Activated naive CD8-positive, alpha-beta T cell treated with anti-CD3 and anti-CD28 coated beads, Interleukin-2, amount 50 U/mL, for 16 hours (primary cell): ENCODE measurements around the gene SH2B3.
A peak's percentile ranks its signal among the peaks of the same experiment; 100 is the strongest.
"Not testable (repeated sequence)": the region's sequence is repeated elsewhere in the genome, so short reads cannot be mapped to it uniquely, and the experiment has no call there.

Experiments
- DNase-seq: peaks from one replicate; pipeline ENCODE4 v3.0.0-alpha.2; 2020; ENCODE audit warnings: low read depth, low spot score

SH2B3 gene

DNA sequence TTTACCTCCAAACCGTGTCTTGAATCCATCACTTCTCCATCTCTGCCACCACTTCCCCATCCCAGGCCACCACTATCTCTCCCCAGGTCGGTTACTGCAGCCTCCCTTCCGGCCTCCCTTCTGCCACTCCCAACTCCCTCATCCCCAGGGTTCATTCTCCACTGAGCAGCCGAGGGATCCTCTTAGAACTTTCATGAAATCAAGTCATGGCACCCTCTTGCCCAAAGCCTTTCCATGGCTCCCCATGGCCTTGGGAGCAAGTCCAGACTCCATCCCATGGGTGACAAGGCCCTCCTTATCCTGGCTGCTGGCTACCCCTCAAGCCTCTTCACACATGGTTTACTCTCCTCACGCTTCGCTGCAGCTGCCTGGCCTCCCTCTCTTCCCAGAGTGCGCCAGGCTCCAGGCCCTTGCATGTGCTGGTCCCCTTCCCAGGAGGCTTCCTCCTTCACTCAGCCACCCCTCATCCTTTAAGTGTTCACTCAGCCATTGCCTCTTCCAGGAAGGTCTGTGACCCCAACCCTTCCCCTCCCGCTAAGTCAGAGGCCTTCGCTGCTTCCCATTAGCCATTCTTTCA lies 17.9 kb upstream of the SH2B3 start:
- DNase-seq = no peak

DNA sequence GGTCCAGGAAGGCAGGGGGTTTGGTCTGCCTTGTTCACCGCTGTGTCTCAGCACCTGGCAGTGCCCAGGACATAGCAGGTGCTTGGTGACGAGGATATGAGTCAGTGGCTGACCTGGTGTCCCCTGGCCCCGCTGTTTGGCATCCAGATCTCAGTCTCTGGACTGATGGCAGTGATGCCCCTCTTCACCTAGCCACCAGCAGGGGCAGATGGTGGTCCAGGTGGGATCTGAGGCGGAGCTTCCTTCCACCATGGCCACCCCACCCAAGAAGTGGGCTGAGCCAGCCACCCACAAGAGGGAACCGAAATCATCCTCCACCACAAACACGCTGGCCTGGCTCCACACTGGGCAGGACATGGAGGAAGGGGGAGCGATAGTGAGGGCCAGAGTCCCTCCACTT lies 16.1 kb upstream of the SH2B3 start:
- DNase-seq = no peak

DNA sequence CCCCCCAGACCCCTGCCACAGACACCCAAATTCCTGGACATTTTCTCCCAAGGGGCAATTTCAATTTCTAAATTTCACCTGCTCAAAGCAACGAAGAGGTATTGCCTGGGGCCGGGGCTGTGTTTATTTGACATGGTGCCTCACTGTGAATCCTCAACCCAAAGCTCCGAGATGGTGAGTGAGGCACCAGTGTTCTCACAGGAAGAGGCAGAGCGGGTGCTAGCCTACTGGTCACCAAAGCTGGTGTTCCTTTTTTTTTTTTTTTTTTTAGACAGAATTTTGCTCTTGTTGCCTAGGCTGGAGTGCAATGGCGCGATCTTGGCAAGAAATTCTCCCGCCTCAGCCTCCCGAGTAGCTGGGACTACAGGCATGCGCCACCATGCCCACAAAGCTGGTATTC lies 14.8 kb upstream of the SH2B3 start:
- no peak for DNase-seq

DNA sequence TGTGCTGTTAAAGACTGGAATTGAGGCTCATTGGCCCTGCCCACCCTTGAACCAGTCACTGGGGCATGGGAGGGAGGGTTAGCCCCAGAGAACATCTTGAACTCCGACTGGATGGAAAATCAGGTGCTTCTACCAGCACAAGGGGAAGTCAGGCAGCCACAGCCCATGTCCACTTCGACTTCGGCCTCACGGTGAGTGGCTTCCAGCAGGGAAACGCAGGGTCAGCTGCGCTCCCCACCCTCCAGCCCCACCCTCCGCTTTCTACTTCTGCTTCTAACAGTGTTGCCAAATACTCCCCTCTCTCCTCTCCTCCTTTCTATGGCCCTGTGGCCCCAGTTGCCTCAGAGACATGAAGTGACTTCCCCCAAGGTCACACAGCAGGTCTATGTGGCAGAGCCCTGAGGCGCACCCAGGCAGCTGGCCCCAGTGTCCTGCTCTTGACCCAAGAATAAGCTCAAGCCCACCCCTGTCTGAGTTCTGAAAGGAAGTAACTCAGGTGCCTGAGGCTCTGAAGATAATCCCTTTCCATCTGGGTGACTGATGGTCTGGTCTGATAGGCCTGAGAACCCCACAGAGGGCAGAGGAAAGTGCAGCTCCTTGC lies 11.9 kb upstream of the SH2B3 start:
- DNase-seq = no peak

DNA sequence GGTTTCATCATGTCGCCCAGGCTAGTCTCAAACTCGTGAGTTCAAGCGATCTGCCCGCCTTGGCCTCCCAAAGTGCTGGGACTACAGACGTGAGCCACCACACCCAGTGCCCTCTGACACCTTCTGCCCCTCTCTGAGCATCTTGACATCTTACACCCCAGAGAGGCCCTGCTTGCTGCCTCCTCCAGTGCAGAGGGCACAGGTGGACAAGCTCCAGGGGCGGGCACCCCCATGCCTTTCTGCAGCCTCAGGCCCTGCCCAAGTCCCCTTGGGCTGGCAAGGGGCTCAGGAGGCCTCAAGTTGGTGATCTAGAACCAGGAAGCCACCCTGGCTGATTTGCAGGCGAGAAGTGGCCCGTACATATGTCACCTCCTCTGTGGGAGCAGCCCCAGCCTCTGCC lies 11.2 kb upstream of the SH2B3 start:
- DNase-seq = no peak

DNA sequence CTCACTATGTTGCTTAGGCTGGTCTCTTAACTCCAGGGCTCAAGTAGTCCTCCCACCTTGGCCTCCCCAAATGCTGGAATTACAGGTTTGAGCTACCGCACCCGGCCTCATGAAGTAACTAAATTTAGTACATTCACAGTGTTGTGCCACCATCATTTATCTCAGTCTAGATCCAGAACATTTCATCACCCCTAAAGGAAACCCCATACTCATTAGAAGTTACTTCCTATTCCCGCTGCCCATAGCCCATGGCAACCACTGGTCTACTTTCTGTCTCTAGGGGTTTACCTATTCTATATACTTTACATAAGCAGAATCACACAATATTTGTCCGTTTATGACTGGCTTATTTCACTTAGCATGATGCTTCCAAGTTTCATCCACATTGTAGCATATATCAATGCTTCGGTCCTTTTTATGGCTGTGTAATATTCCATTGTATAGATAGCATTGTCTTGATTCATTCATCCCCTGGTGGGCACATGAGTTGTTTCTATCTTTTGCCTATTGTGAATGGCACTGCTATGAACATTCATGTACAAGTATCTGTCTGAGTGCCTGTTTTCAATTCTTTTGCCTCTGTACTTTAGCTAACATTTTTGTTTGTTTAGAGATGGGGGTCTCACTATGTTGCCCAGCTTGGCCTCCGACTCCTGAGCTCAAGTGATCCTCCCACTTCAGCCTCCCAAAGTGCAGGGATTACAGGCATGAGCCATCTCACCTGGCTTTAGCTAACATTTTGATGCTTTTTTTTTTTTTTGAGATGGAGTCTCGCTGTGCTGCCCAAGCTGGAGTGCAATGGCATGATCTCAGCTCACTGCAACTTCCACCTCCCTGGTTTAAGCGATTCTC lies 10.2 kb upstream of the SH2B3 start:
- no peak for DNase-seq

DNA sequence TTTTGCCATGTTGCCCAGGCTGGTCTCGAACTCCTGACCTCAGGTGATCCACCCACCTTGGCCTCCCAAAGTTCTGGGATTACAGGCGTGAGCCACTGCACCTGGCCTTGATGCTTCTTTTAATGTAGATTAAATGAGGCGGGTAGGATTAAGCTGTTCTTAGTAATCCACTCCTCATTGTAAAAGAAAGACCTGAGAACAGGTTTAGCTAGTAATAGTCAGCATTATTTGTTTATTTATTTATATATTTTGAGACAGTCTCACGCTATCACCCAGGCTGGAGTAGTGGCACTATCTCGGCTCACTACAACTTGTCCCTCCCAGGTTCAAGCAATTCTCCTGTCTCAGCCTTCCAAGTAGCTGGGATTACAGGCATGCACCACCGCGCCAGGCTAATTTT lies 9.5 kb upstream of the SH2B3 start:
- not testable (repeated sequence) for DNase-seq

DNA sequence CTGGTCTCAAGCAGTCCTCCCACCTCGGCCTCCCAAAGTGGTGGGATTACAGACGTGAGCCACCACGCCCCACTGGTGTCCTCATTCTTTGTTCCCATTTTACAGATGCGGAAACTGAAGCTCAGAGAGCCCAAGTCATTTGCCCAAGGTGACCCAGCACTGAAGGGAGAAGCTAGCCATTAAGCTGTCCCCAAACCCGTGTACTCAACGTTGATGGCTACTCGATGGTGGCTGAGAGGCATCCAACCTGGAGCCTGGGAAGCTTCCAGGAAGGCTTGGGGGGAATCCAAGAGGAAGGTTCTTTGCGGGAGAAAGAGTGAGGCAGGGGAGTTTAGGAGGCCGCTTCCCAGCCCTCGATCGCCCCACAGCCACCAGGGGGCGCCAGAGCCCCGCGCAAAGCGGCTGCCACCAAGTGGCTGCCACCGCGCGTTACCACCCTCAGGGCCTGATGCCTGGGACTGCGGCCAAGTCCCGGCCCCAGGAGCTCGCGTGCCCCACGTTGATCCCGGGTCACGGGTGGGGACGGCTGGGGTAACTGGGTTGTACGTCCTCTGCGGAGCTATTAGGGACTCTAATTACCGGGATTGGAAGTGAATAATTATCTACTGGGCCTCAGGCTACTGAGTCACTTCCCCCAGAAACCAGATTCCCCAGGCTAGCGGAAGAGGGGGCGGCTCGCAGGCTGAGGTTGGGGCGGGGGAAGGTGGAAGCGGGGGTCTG lies 8.8 kb upstream of the SH2B3 start:
- peak; percentile 70 for DNase-seq

DNA sequence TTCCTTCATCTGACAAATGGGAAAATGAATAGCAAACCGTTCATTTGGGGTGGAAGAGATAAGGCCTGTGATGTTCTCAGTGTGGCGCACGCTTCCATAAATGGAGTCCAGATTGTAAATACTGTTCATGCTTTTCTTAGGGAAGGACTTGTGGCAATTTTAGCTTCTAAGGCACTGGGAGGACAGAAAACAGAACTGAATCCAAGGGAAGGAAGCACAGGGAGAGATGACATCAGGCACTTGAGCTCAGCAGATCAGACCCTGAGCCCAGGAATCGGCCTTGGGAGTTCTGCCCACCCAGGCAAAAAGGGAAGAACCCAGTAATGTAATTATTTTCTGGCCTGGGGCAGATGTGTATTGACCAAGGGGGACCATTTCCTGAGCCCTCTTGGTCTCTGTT lies 7.2 kb upstream of the SH2B3 start:
- no peak for DNase-seq

DNA sequence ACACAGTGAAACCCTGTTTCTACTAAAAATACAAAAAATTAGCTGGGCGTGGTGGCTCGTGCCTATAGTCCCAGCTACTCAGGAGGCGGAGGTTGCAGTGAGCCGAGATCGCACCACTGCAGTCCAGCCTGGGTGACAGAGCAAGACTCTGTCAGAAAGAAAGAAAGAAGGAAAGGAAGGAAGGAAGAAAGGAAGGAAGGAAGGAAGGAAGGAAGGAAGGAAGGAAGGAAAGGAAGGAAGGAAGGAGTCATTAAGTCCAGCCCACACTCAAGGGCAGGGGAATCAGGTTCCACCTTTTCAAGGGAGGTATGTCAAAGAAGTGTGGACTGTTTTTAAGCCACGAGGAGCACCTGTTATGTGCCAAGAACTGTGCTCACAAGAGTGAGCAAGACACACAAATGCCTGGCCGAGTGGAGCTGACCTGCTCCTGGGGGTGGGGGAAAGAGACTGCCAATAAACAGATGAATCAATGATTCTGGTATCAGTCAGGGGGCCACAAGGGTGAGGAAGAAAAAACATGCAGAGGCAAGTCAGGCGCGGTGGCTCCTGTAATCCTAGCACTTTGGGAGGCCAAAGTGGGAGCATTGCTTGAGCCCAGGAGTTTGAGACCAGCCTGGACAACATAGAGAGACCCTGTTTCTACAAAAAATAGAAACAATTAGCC lies 5.8 kb upstream of the SH2B3 start:
- DNase-seq = not testable (repeated sequence)

DNA sequence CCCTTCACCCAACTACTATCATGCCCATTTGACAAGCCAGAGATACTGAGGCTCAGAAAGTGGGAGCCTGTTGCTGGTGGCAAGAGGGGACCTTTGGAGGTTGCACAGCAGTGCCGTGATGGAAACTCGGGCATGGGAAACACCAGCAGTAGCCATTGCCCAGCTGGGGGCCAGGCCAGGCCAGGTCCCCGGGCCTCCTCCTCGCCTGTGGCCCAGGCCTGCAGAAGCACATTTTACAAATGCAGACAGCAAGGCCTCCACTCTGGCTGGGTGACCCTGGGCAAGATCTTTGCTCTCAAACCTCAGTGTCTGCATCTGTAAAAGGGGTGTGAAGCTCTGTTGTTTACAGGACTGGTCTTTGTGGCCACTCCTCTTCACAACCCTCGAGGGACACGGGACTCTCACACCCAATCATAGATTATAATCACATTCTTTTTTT lies 4.5 kb upstream of the SH2B3 start:
- DNase-seq = no peak

DNA sequence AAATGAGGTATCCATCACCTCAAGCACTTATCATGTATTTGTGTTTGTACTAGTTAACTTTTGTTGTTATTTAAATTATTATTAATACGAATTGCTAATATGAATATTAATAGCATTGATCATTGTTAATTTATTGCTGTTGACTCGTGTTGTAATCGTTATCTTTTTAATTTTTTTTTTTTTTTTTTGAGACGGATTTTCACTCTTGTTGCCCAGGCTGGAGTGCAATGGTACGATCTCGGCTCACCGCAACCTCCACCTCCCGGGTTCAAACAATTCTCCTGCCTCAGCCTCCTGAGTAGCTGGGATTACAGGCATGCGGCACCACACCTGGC lies 3.3 kb upstream of the SH2B3 start:
- not testable (repeated sequence) for DNase-seq

DNA sequence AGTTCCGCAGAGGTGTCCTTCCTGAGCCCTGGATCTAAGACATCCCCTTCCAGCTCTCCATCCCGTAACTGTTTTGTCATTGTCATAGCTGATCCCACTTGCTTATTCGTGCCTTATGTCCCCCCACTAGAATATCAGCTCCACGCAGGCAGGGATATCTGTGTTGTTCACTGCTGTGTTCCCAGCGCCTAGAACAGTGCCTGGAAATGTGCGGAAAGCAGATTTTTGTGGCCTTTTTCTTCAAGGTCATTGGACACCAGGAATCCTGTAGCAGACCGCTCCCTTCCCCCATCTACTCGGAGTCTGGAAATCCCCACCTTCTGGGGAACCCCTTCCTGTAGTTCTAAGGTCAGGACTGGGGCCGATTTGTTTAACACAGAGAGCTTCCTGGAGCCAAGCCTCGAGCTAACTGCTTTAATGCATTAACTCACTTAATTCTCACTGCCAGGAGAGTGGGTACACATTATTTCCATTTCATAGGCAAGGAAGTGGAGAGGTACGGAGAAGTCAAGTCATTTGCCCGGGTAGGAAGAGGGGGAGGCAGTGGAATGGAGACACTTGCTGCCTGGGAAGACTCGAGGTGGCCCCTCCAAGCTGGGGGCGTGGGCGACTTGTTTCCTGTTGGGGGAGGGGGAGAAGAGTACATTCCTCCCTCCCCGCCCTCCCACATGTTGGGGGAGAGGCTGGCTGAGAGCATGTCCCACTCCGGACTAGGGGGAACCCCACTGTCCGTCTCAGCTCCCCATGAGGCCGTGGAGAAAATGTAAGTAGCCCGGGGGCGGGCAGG lies 1.2 kb upstream of the SH2B3 start:
- peak; percentile 61 for DNase-seq

DNA sequence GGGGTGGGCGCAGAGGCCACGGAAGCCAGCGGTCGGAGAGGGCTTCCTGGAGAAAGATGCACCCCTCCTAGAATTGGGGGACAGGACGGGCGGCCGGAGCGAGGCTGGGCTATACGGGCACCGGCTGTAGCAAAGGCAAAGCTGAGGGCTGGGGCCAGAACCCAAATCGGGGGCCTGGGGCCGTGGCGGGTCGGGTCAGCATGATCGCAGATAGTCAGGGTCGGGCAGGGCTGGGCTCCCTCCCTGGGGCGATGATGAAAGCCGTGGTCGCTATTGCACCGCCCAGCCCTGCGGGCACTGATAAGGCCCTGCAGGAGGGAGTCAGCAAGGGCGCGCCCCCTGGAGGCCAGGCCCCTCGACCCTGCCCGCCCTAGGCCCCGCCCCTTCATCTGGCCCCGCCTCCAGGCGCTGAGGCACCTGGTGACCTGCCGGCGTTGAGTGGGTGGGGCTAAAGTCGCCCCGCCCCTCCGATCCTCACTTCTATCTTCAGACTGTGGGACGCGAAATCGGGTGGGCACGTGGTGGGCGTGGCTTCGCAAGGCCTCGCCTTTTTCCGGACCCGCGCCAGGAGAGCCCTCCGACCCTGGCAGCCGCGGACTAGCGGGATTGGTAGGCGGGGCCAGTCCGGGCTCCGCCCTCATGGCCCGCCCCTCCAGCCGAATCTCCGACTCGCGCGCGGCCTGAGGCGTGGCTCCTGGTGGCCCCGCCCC lies 419 bp upstream of the SH2B3 start:
- DNase-seq = peak; percentile 100

DNA sequence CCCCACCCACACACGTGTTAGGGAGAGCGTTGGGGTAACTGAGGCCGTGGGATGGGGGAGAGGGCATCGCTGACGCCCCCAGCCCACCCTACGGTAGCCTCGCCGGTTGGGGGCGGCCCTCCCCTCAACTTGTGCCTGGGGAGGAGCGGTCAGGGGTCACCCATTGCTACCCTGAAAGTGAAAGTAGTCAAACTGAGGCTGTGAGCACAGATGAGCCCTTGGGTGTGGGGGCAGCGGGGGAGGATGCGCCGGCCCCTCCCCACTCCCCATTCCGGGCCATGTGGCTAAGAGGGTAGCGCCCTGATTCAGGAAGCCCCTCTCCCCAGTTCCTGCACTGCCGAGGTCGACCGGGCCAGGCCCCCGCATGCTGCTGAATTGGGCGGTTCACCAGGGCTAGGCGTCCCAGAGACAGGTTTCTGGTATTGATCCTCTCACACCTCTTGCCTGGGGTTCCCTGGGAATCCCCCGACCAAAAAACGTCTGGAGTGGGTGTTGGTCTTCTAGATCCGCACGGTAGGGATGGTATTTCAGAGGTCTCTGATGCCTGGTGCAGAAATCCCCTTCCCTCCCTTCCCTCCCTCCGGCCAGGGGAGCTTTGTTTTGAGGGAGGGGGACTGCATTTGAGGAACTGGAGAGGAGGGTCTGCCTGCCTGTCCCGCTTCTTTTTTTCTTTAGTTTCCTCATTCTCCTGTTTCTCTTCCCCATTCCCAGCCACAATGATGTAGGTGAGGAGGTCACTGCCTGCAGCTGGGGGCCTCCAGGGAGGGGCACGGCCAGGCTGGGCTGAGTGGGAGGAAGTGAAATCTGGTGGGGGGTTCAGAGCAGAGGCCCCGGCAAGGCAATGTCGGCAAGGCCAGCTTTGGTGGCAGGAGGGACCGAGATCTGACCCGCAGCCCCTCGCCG lies 1.0 kb downstream of the SH2B3 start:
- DNase-seq = peak; percentile 36

DNA sequence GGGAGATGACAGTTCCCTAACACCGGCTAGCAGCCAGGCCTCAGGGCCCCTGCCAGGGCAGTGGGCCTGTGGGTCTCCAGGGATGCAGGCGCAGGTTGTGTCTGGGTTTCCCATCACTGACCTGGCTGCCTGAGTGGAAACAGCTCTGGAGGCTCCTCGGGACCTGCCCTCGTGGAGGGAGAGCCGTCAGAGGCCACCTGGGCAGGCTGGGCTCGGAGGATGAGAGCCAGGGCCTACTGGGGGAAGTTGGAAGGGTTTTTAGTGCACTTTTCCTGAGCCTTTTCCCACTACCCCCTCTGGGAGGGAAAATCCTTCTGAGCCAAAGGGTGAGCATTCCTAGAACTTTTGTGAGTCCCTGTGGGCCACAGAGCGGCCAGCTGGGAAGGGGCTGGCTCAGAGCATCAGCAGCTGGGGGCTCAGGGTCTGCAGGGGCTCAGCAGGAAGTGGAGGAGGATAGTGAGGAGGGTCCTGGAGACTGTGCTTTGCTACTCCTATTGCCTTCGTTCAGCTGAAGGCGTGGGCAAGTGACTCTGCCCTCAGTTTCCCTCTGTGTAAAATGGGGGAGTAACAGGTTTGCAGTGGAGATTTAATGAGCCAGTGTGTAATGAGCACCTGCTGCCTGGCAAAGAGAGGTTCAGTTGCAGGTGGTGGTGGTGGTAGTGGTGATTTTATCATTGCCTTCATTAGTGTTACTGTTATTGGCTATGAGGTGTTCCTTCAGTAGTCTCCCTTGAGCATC lies 1.8 kb downstream of the SH2B3 start:
- no peak for DNase-seq

DNA sequence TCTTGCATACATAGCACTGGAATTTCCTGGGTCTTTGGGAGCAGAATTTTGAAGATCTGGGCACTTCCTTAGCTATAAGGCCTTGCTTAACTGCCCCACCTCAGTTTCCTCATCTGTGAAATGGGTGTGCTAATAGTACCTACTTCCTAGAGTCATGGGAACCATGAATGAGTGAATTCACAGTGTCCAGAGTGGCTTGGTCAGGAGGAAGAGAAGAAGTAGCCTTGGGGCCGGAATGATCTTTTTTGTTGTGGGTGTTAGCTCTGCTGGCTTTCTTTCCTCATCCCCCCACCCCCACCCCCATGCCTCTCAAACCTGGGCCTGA lies 2.4 kb downstream of the SH2B3 start:
- DNase-seq = no peak

DNA sequence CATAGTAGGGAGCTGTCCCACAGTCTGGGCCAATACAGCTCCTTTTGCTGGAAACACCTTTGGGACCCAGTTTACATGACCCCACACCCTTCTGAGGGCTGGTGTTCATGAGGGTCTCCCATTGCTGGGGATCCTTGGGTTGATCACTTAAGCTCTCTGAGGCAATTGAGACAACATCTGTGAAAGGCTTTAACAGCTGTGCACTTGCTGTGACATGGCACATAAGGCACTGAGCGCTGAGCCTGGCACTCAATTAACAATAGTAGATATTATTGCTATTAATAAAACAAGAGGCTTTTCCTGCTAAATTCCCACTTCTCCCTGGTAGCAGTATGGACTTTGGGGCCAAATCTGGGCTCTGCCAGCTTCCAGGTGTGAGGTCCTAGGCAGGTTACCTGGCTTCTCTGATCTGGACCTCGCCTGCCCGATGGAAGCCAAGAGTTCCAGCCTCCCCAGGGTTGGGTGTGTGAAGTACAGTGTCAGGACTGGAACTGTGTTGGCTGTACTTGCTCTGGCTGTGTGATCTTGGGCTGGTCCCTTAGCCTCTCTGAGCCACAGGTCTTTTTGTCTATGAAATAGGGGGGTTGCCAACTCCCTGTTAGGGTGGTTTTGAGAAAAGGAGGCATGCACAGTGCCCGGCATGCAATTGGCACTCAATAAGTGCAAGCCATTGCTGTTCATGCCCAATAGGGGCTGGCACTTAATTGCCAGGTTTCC lies 3.1 kb downstream of the SH2B3 start:
- no peak for DNase-seq
